HepG2 (cell line): ENCODE data around the gene ZNF865. TPM values are rescaled to one million over a fixed set of nuclear protein-coding genes. Genes with fewer than 3 reads are reported as not detected.

ENCODE experiments used
- ATAC-seq: fragments of 200-7000 bp; cut with Tn5 transposase; 3 replicates; pipeline ENCODE4 v1.9.1; 2020; ENCODE audit warnings: mild to moderate bottlenecking, moderate library complexity
- BruUV-seq: library from RNA; stranded (reverse); fragments of 400-500 nt; replicated peaks from 2 replicates; lab custom pipeline; 2021; lab: Mats Ljungman, UMichigan
- CTCF ChIA-PET: fragments of 300-600 bp; formaldehyde crosslinking; extraction: SDS; loops from one replicate; lab custom pipeline; 2021; ENCODE audit warnings: low total read pairs, inconsistent platforms, low intra/inter-chr PET ratio; lab: Yijun Ruan, JAX
- POLR2A ChIA-PET: fragments of 350-600 bp; sonication (Branson Sonifier 250); formaldehyde crosslinking; loops from one replicate; lab custom pipeline; 2020; ENCODE audit warnings: antibody characterized with exemption, inconsistent platforms; lab: Yijun Ruan, JAX
- DNase-seq: peaks from one replicate; pipeline ENCODE4 v3.0.0-alpha.2; 2015; ENCODE audit warnings: low spot score
- FAIRE-seq: peaks from 3 replicates; lab custom pipeline; 2011; peaks lifted over from hg19 to GRCh38; lab: Jason Lieb, UNC
- H2AFZ ChIP-seq: one replicate; pipeline ENCODE4 v1.6.1; 2011; ENCODE audit warnings: low read length, inconsistent platforms
- H3K27ac ChIP-seq: fragments of 300-600 bp; 3 replicates; pipeline ENCODE4 v1.8.0; 2011; ENCODE audit warnings: mixed run types, mild to moderate bottlenecking, mixed read lengths, low read length, inconsistent platforms; ENCODE audit not compliant: insufficient read depth; ENCODE audit errors: extremely low read length
- H3K27me3 ChIP-seq, 2 experiments: fragments of 200-600 bp in 1 of 2; 2 replicates in 1 of 2; 3 replicates in 1 of 2; pipeline versions ENCODE4 v1.6.0 to v1.8.0; 2011; ENCODE audit warnings: low read length in 2 of 2, mild to moderate bottlenecking in 2 of 2, moderate library complexity in 2 of 2, inconsistent platforms in 1 of 2; ENCODE audit not compliant: insufficient read depth in 2 of 2, control insufficient read depth in 1 of 2
- H3K36me3 ChIP-seq, 2 experiments: fragments of 200-600 bp in 1 of 2; replicated peaks in 1 of 2; 2 replicates in 1 of 2; 3 replicates in 1 of 2; pipeline versions ENCODE4 v1.5.1 to v1.8.0; 2011; ENCODE audit warnings: low read length in 2 of 2, inconsistent platforms in 1 of 2; ENCODE audit not compliant: insufficient read depth in 2 of 2, control insufficient read depth in 1 of 2
- H3K4me1 ChIP-seq: 2 replicates; pipeline ENCODE4 v1.5.1; 2012; ENCODE audit warnings: low read length, inconsistent platforms; ENCODE audit not compliant: insufficient read depth
- H3K4me2 ChIP-seq: 2 replicates; pipeline ENCODE4 v1.6.0; 2011; ENCODE audit warnings: low read depth, low read length, inconsistent platforms
- H3K4me3 ChIP-seq, 3 experiments: fragments of 200-600 bp in 1 of 3; sonication (generic), shearing (Covaris generic) in 1 of 3; replicated peaks in 1 of 3; 2 replicates each; pipeline ENCODE4 v1.5.1; 2011 to 2016; ENCODE audit warnings: low read length in 3 of 3, inconsistent platforms in 2 of 3, low read depth in 2 of 3, mild to moderate bottlenecking in 2 of 3, control low read depth in 1 of 3, mixed read lengths in 1 of 3; ENCODE audit not compliant: insufficient read depth in 1 of 3
- H3K79me2 ChIP-seq: one replicate; pipeline ENCODE4 v1.6.1; 2011; ENCODE audit warnings: low read length, inconsistent platforms; ENCODE audit not compliant: insufficient read depth
- H3K9ac ChIP-seq: 2 replicates; pipeline ENCODE4 v1.6.0; 2011; ENCODE audit warnings: mild to moderate bottlenecking, low read depth, low read length, inconsistent platforms; ENCODE audit not compliant: insufficient read depth
- H3K9me3 ChIP-seq: 2 replicates; pipeline ENCODE4 v1.5.1; 2012; ENCODE audit warnings: mild to moderate bottlenecking, low read length
- H4K20me1 ChIP-seq: 2 replicates; pipeline ENCODE4 v1.6.0; 2011; ENCODE audit warnings: inconsistent platforms, mild to moderate bottlenecking, low read length, moderate library complexity; ENCODE audit not compliant: insufficient read depth
- ARHGAP35 ChIP-seq: sonication (generic); formaldehyde crosslinking; IDR thresholded peaks from 2 replicates; pipeline ENCODE4 v1.9.0; 2022; ENCODE audit warnings: mild to moderate bottlenecking, inconsistent platforms, moderate library complexity, missing genetic modification reagents, borderline replicate concordance
- CHD4 ChIP-seq: fragments of 200-600 bp; sonication (generic); IDR thresholded peaks from 2 replicates; pipeline ENCODE4 v1.7.0; 2017; ENCODE audit warnings: mild to moderate bottlenecking, low read length, borderline replicate concordance
- MAF1 ChIP-seq: sonication (generic); formaldehyde crosslinking; IDR thresholded peaks from 2 replicates; pipeline ENCODE4 v1.5.0; 2020; ENCODE audit warnings: missing genetic modification reagents, borderline replicate concordance
- PHF8 ChIP-seq: sonication (generic); formaldehyde crosslinking; IDR thresholded peaks from 2 replicates; pipeline ENCODE4 v1.5.0; 2020; ENCODE audit warnings: missing genetic modification reagents
- RAD21 ChIP-seq: fragments of 450-650 bp; formaldehyde crosslinking; IDR thresholded peaks from 2 replicates; pipeline ENCODE4 v1.5.0; 2020; ENCODE audit warnings: mild to moderate bottlenecking
- SMAD1 ChIP-seq: sonication (generic); formaldehyde crosslinking; IDR thresholded peaks from 2 replicates; pipeline ENCODE4 v1.4.0; 2020; ENCODE audit warnings: missing genetic modification reagents, low read depth, mild to moderate bottlenecking, borderline replicate concordance
- ZEB1 ChIP-seq: IDR thresholded peaks from 2 replicates; pipeline ENCODE4 v1.6.1; 2012; ENCODE audit warnings: mild to moderate bottlenecking, low read depth, inconsistent platforms; ENCODE audit not compliant: insufficient replicate concordance
- ZFAT ChIP-seq: sonication (generic); formaldehyde crosslinking; conservative IDR thresholded peaks from 2 replicates; pipeline ENCODE4 v1.8.1; 2023; ENCODE audit warnings: missing genetic modification reagents, inconsistent platforms
- ZNF317 ChIP-seq: sonication (generic); formaldehyde crosslinking; IDR thresholded peaks from 2 replicates; pipeline ENCODE4 v1.5.0; 2020; ENCODE audit warnings: mild to moderate bottlenecking, missing genetic modification reagents
- ZNF558 ChIP-seq: sonication (generic); formaldehyde crosslinking; IDR thresholded peaks from 2 replicates; pipeline ENCODE4 v1.9.0; 2022; ENCODE audit warnings: mild to moderate bottlenecking, missing genetic modification reagents, borderline replicate concordance
- ZSCAN22 ChIP-seq: sonication (generic); formaldehyde crosslinking; IDR thresholded peaks from 2 replicates; pipeline ENCODE4 v1.4.0; 2020; ENCODE audit warnings: mild to moderate bottlenecking, missing genetic modification reagents
- WGBS: methylation state at CpG from one replicate; pipeline ENCODE4 v1.1.6; 2017; ENCODE audit warnings: low lambda C conversion rate; 5-methylcytosine and 5-hydroxymethylcytosine counted together
- in situ Hi-C: cut with HindIII; loops from 2 replicates; pipeline ENCODE4 v1.10.0; 2017; ENCODE audit warnings: low pct_unique_long_range_greater_than_20kb; ENCODE audit not compliant: extremely low pct_ligation_motif_present
- intact Hi-C: fragments of 100-400 bp; cut with micrococcal nuclease; formaldehyde crosslinking; loops from one replicate; pipeline ENCODE4 v1.10.0; 2022; ENCODE audit not compliant: unreplicated experiment
- polyA plus RNA-seq, 8 experiments: library from polyadenylated mRNA; depleted of rRNA in 3 of 8; stranded (reverse) in 7 of 8; unstranded in 1 of 8; fragments of >200 nt; fragmentation: Illumina TruSeq in 4 of 8; extraction: Trizol in 4 of 8; gene quantifications; 2 replicates each; pipeline versions ENCODE4 v1.2.1 to v1.2.3, GENCODE V29; 2011 to 2016; ENCODE audit warnings: low read depth in 4 of 8, missing spikeins in 1 of 8, mixed read lengths in 1 of 8; ENCODE audit not compliant: insufficient read depth in 1 of 8
- total RNA-seq, 5 experiments: library from RNA; depleted of rRNA; stranded (reverse); fragments of >200 nt; fragmentation: Illumina TruSeq; extraction: Trizol; gene quantifications; 2 replicates each; pipeline ENCODE4 v1.2.3, GENCODE V29; 2016; ENCODE audit warnings: low read depth in 1 of 5
- TF ChIP-seq, protein P1 (sequence below): IDR thresholded peaks from 2 replicates; pipeline ENCODE4 v1.6.1; 2016; ENCODE audit warnings: missing genetic modification reagents, missing compliant biosample characterization
- TF ChIP-seq, protein P2 (sequence below), 2 experiments: sonication (generic) in 1 of 2; formaldehyde crosslinking in 1 of 2; IDR thresholded peaks; 2 replicates each; pipeline versions ENCODE4 v1.4.0 to v1.6.1; 2018 to 2020; ENCODE audit warnings: missing genetic modification reagents in 2 of 2, borderline replicate concordance in 1 of 2, low read depth in 1 of 2, mild to moderate bottlenecking in 1 of 2, missing biosample characterization in 1 of 2
- TF ChIP-seq, protein P3 (sequence below): sonication (generic); formaldehyde crosslinking; IDR thresholded peaks from 2 replicates; pipeline ENCODE4 v1.9.0; 2021; ENCODE audit warnings: missing genetic modification reagents, mild to moderate bottlenecking, borderline replicate concordance
- TF ChIP-seq, protein P4 (sequence below): sonication (generic); formaldehyde crosslinking; IDR thresholded peaks from 2 replicates; pipeline ENCODE4 v1.9.0; 2022; ENCODE audit warnings: missing genetic modification reagents, mild to moderate bottlenecking, borderline replicate concordance

The ZNF865 gene
- total and polyA plus RNA-seq, 2 of the 13 experiments (the other 11 are each of a cell fraction or from before 2014, with no cell fraction given) = 0.93 to 1.0 TPM

DNA sequence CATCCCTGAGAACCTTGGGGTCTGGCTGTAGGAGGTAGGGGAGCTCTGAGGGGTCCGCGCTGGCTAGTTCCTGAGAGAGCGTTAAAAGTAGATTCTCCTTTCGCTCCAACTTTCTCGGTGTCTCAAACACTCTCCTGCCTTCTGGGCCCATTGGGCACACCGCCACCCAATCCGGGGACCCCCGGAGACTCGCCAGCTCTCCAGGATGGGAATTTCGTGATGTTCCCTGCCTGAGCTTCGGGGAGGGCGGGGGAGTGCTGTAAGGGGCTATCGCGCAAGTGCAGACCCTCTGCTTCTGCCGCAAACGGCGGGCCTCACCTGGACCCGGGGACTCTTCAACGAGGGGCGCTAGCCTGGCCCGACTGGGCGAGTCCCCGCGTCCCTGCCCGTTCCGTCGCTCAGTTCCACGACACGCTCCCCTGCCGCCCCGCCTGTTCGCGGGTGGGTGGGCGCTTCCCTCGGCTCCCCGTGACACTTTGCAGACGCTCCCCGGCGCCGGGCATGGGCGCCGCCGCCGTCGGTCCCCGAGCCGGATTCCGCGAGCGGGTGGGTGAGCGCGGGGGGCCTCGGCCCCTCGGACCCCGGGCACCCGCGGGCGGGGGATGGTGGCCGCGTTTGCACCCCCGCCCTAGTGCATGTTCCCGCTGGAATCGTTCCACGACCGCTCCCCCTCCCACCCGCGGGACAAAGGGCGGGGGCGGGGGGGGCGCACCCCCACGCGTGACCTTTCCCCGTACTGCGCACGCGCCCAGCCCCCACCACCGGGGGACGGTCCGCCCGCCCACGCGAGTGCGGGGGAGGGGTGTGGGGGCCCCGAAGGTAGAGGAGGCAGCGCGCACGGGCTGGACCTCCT is 42.5 kb downstream of the ZNF865 start, which contains the start of gene CCDC106:
TSS of gene CCDC106 (plus strand) at position 481 of the 853 bp plus-strand sequence. CDS start 835 bp downstream, outside the sequence.
- peak; percentile 52 for ATAC-seq
- Histone ChIP-seq H3K27ac (peak within 1 kb of the TSS; percentile 76), H3K4me1 (peaks cover 47% of the 10 kb centered on the region), H3K4me2 (peak within 1 kb of the TSS; percentile 82), H3K9me3 (no peaks in the 10 kb centered on the region), H4K20me1 (no peaks in the 10 kb centered on the region), H3K27me3 (no peaks in the 10 kb centered on the region; a peak in 1 of 5 replicates), H2AFZ (no peak within 1 kb of the TSS), H3K36me3 (peaks cover 0 to 10% of the 10 kb centered on the region in 2 experiments; a peak in 2 of 5 replicates), H3K4me3 (peak within 1 kb of the TSS; percentile 78 to 96 (median 96)), H3K9ac (peak within 1 kb of the TSS; percentile 86), H3K79me2 (peaks cover 28% of the 10 kb centered on the region)
- in situ Hi-C loops (no loop called here), intact Hi-C loops (no loop called here)
- ChIA-PET POLR2A (interaction anchor here (0.7 to 1.1 kb wide), 5 partner anchors 9 to 186 kb away, joined by 3 to 5 read pairs (median 4); partner anchors contain the start of gene ZNF628), CTCF (no interaction called here)
- peak; percentile 18 for FAIRE-seq
- 25% methylated on average over 5 of the region's 87 CpGs for WGBS
- BruUV-seq = no TSS peak
- DNase-seq = peak; percentile 55
- TF ChIP-seq, protein P1, sequence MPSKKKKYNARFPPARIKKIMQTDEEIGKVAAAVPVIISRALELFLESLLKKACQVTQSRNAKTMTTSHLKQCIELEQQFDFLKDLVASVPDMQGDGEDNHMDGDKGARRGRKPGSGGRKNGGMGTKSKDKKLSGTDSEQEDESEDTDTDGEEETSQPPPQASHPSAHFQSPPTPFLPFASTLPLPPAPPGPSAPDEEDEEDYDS (CRISPR knock-in tag) = 0 out of 2 replicates have a peak, but pooled peaks have one; percentile 11
- TF ChIP-seq, protein P2, sequence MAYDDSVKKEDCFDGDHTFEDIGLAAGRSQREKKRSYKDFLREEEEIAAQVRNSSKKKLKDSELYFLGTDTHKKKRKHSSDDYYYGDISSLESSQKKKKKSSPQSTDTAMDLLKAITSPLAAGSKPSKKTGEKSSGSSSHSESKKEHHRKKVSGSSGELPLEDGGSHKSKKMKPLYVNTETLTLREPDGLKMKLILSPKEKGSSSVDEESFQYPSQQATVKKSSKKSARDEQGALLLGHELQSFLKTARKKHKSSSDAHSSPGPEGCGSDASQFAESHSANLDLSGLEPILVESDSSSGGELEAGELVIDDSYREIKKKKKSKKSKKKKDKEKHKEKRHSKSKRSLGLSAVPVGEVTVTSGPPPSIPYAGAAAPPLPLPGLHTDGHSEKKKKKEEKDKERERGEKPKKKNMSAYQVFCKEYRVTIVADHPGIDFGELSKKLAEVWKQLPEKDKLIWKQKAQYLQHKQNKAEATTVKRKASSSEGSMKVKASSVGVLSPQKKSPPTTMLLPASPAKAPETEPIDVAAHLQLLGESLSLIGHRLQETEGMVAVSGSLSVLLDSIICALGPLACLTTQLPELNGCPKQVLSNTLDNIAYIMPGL (CRISPR knock-in tag; IDR thresholded peaks at IDR 0.05; ENCODE audit: borderline replicate concordance in 1 of 2, low read depth in 1 of 2) = peak; percentile 45 to 65
- TF ChIP-seq ZNF558 (CRISPR knock-in tag) (peak; percentile 73; the same call in 1 of the 2 replicates), ZSCAN22 (CRISPR knock-in tag) (peak; percentile 83), ZFAT (no peak), ZNF317 (CRISPR knock-in tag) (peak; percentile 48; the same call in 1 of the 2 replicates), PHF8 (CRISPR knock-in tag) (peak; percentile 72), SMAD1 (0 out of 2 replicates have a peak, but pooled peaks have one; percentile 47), MAF1 (CRISPR knock-in tag) (peak; percentile 45; the same call in 1 of the 2 replicates), CHD4 (no peak), RAD21 (CRISPR knock-in tag) (peak; percentile 55; the same call in 1 of the 2 replicates), ZEB1 (peak; percentile 55), ARHGAP35 (CRISPR knock-in tag) (peak; percentile 33; the same call in 1 of the 2 replicates)
- TF ChIP-seq, protein P3, sequence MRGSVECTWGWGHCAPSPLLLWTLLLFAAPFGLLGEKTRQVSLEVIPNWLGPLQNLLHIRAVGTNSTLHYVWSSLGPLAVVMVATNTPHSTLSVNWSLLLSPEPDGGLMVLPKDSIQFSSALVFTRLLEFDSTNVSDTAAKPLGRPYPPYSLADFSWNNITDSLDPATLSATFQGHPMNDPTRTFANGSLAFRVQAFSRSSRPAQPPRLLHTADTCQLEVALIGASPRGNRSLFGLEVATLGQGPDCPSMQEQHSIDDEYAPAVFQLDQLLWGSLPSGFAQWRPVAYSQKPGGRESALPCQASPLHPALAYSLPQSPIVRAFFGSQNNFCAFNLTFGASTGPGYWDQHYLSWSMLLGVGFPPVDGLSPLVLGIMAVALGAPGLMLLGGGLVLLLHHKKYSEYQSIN (CRISPR knock-in tag) = no peak
- TF ChIP-seq, protein P4, sequence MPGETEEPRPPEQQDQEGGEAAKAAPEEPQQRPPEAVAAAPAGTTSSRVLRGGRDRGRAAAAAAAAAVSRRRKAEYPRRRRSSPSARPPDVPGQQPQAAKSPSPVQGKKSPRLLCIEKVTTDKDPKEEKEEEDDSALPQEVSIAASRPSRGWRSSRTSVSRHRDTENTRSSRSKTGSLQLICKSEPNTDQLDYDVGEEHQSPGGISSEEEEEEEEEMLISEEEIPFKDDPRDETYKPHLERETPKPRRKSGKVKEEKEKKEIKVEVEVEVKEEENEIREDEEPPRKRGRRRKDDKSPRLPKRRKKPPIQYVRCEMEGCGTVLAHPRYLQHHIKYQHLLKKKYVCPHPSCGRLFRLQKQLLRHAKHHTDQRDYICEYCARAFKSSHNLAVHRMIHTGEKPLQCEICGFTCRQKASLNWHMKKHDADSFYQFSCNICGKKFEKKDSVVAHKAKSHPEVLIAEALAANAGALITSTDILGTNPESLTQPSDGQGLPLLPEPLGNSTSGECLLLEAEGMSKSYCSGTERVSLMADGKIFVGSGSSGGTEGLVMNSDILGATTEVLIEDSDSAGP (CRISPR knock-in tag) = peak; percentile 72; the same call in 1 of the 2 replicates
